HepG2 (cell line): Measurements from ENCODE around the gene CROCC. TPM values are rescaled to one million over a fixed set of nuclear protein-coding genes. Genes with fewer than 3 reads are reported as not detected.
A peak's percentile ranks its signal among the peaks of the same experiment; 100 is the strongest.

ENCODE experiments used
- ATAC-seq: fragments of 200-7000 bp; cut with Tn5 transposase; 3 replicates; pipeline ENCODE4 v1.9.1; 2020; ENCODE audit warnings: mild to moderate bottlenecking, moderate library complexity
- BruUV-seq: library from RNA; stranded (reverse); fragments of 400-500 nt; replicated peaks from 2 replicates; lab custom pipeline; 2021; lab: Mats Ljungman, UMichigan
- CTCF ChIA-PET: fragments of 300-600 bp; formaldehyde crosslinking; extraction: SDS; loops from one replicate; lab custom pipeline; 2021; ENCODE audit warnings: low total read pairs, inconsistent platforms, low intra/inter-chr PET ratio; lab: Yijun Ruan, JAX
- POLR2A ChIA-PET: fragments of 350-600 bp; sonication (Branson Sonifier 250); formaldehyde crosslinking; loops from one replicate; lab custom pipeline; 2020; ENCODE audit warnings: antibody characterized with exemption, inconsistent platforms; lab: Yijun Ruan, JAX
- DNase-seq: peaks from one replicate; pipeline ENCODE4 v3.0.0-alpha.2; 2015; ENCODE audit warnings: low spot score
- FAIRE-seq: peaks from 3 replicates; lab custom pipeline; 2011; peaks lifted over from hg19 to GRCh38; lab: Jason Lieb, UNC
- H2AFZ ChIP-seq: one replicate; pipeline ENCODE4 v1.6.1; 2011; ENCODE audit warnings: low read length, inconsistent platforms
- H3K27ac ChIP-seq: fragments of 300-600 bp; 3 replicates; pipeline ENCODE4 v1.8.0; 2011; ENCODE audit warnings: mixed run types, mild to moderate bottlenecking, mixed read lengths, low read length, inconsistent platforms; ENCODE audit not compliant: insufficient read depth; ENCODE audit errors: extremely low read length
- H3K27me3 ChIP-seq, 2 experiments: fragments of 200-600 bp in 1 of 2; 2 replicates in 1 of 2; 3 replicates in 1 of 2; pipeline versions ENCODE4 v1.6.0 to v1.8.0; 2011; ENCODE audit warnings: low read length in 2 of 2, mild to moderate bottlenecking in 2 of 2, moderate library complexity in 2 of 2, inconsistent platforms in 1 of 2; ENCODE audit not compliant: insufficient read depth in 2 of 2, control insufficient read depth in 1 of 2
- H3K36me3 ChIP-seq, 2 experiments: fragments of 200-600 bp in 1 of 2; replicated peaks in 1 of 2; 2 replicates in 1 of 2; 3 replicates in 1 of 2; pipeline versions ENCODE4 v1.5.1 to v1.8.0; 2011; ENCODE audit warnings: low read length in 2 of 2, inconsistent platforms in 1 of 2; ENCODE audit not compliant: insufficient read depth in 2 of 2, control insufficient read depth in 1 of 2
- H3K4me1 ChIP-seq: 2 replicates; pipeline ENCODE4 v1.5.1; 2012; ENCODE audit warnings: low read length, inconsistent platforms; ENCODE audit not compliant: insufficient read depth
- H3K4me2 ChIP-seq: 2 replicates; pipeline ENCODE4 v1.6.0; 2011; ENCODE audit warnings: low read depth, low read length, inconsistent platforms
- H3K4me3 ChIP-seq, 3 experiments: fragments of 200-600 bp in 1 of 3; sonication (generic), shearing (Covaris generic) in 1 of 3; replicated peaks in 1 of 3; 2 replicates each; pipeline ENCODE4 v1.5.1; 2011 to 2016; ENCODE audit warnings: low read length in 3 of 3, inconsistent platforms in 2 of 3, low read depth in 2 of 3, mild to moderate bottlenecking in 2 of 3, control low read depth in 1 of 3, mixed read lengths in 1 of 3; ENCODE audit not compliant: insufficient read depth in 1 of 3
- H3K79me2 ChIP-seq: one replicate; pipeline ENCODE4 v1.6.1; 2011; ENCODE audit warnings: low read length, inconsistent platforms; ENCODE audit not compliant: insufficient read depth
- H3K9ac ChIP-seq: 2 replicates; pipeline ENCODE4 v1.6.0; 2011; ENCODE audit warnings: mild to moderate bottlenecking, low read depth, low read length, inconsistent platforms; ENCODE audit not compliant: insufficient read depth
- H3K9me3 ChIP-seq: 2 replicates; pipeline ENCODE4 v1.5.1; 2012; ENCODE audit warnings: mild to moderate bottlenecking, low read length
- H4K20me1 ChIP-seq: 2 replicates; pipeline ENCODE4 v1.6.0; 2011; ENCODE audit warnings: inconsistent platforms, mild to moderate bottlenecking, low read length, moderate library complexity; ENCODE audit not compliant: insufficient read depth
- AGO1 ChIP-seq: fragments of 200-400 bp; formaldehyde crosslinking; IDR thresholded peaks from 2 replicates; pipeline ENCODE4 v1.6.1; 2017; ENCODE audit warnings: mild to moderate bottlenecking, low read depth, low read length, moderate library complexity; ENCODE audit not compliant: poor library complexity, severe bottlenecking
- CCDC6 ChIP-seq: sonication (generic); formaldehyde crosslinking; IDR thresholded peaks from 2 replicates; pipeline ENCODE4 v1.8.1; 2022; ENCODE audit warnings: mild to moderate bottlenecking, missing genetic modification reagents, moderate library complexity
- FOXM1 ChIP-seq: sonication (generic); formaldehyde crosslinking; IDR thresholded peaks from 2 replicates; pipeline ENCODE4 v1.5.0; 2020; ENCODE audit warnings: missing genetic modification reagents
- HCFC1 ChIP-seq: fragments of 150-350 bp; IDR thresholded peaks from 2 replicates; pipeline ENCODE4 v1.6.1; 2014; ENCODE audit warnings: low read depth, low read length
- HDAC2 ChIP-seq: sonication (generic); formaldehyde crosslinking; IDR thresholded peaks from 2 replicates; pipeline ENCODE4 v1.4.0; 2020; ENCODE audit warnings: missing genetic modification reagents
- KAT8 ChIP-seq: IDR thresholded peaks from 2 replicates; pipeline ENCODE4 v1.6.1; 2016; ENCODE audit warnings: missing genetic modification reagents, missing compliant biosample characterization
- KDM3A ChIP-seq: IDR thresholded peaks from 2 replicates; pipeline ENCODE4 v1.6.1; 2018; ENCODE audit warnings: low read depth, missing compliant biosample characterization
- MYNN ChIP-seq: sonication (generic); formaldehyde crosslinking; IDR thresholded peaks from 2 replicates; pipeline ENCODE4 v1.4.0; 2020; ENCODE audit warnings: mild to moderate bottlenecking, low read depth, missing genetic modification reagents
- NFIC ChIP-seq: IDR thresholded peaks from 2 replicates; pipeline ENCODE4 v1.6.1; 2012; ENCODE audit warnings: mild to moderate bottlenecking, low read length, inconsistent platforms
- PCBP2 ChIP-seq: fragments of 200-400 bp; formaldehyde crosslinking; optimal IDR thresholded peaks from 2 replicates; pipeline ENCODE3; 2018; ENCODE audit warnings: low read length, low read depth; ENCODE audit not compliant: poor library complexity, severe bottlenecking
- SMC3 ChIP-seq: IDR thresholded peaks from 2 replicates; pipeline ENCODE4 v1.6.1; 2011; ENCODE audit warnings: low read length, improper control_type of control experiment
- TGIF2 ChIP-seq: IDR thresholded peaks from 2 replicates; pipeline ENCODE4 v1.6.1; 2016; ENCODE audit warnings: control low read depth, missing compliant biosample characterization
- ZBTB34 ChIP-seq: sonication (generic); formaldehyde crosslinking; IDR thresholded peaks from 2 replicates; pipeline ENCODE4 v1.8.0; 2022; ENCODE audit warnings: mild to moderate bottlenecking, missing genetic modification reagents
- ZBTB37 ChIP-seq: sonication (generic); formaldehyde crosslinking; IDR thresholded peaks from 2 replicates; pipeline ENCODE4 v1.4.0; 2020; ENCODE audit warnings: mild to moderate bottlenecking, missing genetic modification reagents
- ZNF234 ChIP-seq: sonication (generic); formaldehyde crosslinking; conservative IDR thresholded peaks from 2 replicates; pipeline ENCODE4 v1.5.1; 2020; ENCODE audit warnings: mild to moderate bottlenecking, missing genetic modification reagents
- ZNF263 ChIP-seq: sonication (generic); formaldehyde crosslinking; IDR thresholded peaks from 2 replicates; pipeline ENCODE4 v1.4.0; 2020; ENCODE audit warnings: missing genetic modification reagents
- ZNF350 ChIP-seq: sonication (generic); formaldehyde crosslinking; IDR thresholded peaks from 2 replicates; pipeline ENCODE4 v1.4.0; 2020; ENCODE audit warnings: mild to moderate bottlenecking, low read depth, missing genetic modification reagents, borderline replicate concordance
- ZNF383 ChIP-seq: sonication (generic); formaldehyde crosslinking; IDR thresholded peaks from 2 replicates; pipeline ENCODE4 v1.4.0; 2020; ENCODE audit warnings: missing genetic modification reagents, mild to moderate bottlenecking, borderline replicate concordance
- ZNF484 ChIP-seq: sonication (generic); formaldehyde crosslinking; IDR thresholded peaks from 2 replicates; pipeline ENCODE4 v1.5.1; 2020; ENCODE audit warnings: mild to moderate bottlenecking, low read depth, missing genetic modification reagents, borderline replicate concordance
- ZNF501 ChIP-seq: sonication (generic); formaldehyde crosslinking; IDR thresholded peaks from 2 replicates; pipeline ENCODE4 v1.5.1; 2020; ENCODE audit warnings: mild to moderate bottlenecking, moderate library complexity, missing genetic modification reagents
- ZNF503 ChIP-seq: sonication (generic); formaldehyde crosslinking; IDR thresholded peaks from 2 replicates; pipeline ENCODE4 v1.4.0; 2020; ENCODE audit warnings: missing genetic modification reagents
- ZNF749 ChIP-seq: sonication (generic); formaldehyde crosslinking; IDR thresholded peaks from 2 replicates; pipeline ENCODE4 v1.8.0; 2022; ENCODE audit warnings: mild to moderate bottlenecking, missing genetic modification reagents, moderate library complexity, borderline replicate concordance
- WGBS: methylation state at CpG from one replicate; pipeline ENCODE4 v1.1.6; 2017; ENCODE audit warnings: low lambda C conversion rate; 5-methylcytosine and 5-hydroxymethylcytosine counted together
- in situ Hi-C: cut with HindIII; loops from 2 replicates; pipeline ENCODE4 v1.10.0; 2017; ENCODE audit warnings: low pct_unique_long_range_greater_than_20kb; ENCODE audit not compliant: extremely low pct_ligation_motif_present
- intact Hi-C: fragments of 100-400 bp; cut with micrococcal nuclease; formaldehyde crosslinking; loops from one replicate; pipeline ENCODE4 v1.10.0; 2022; ENCODE audit not compliant: unreplicated experiment
- polyA plus RNA-seq, 8 experiments: library from polyadenylated mRNA; depleted of rRNA in 3 of 8; stranded (reverse) in 7 of 8; unstranded in 1 of 8; fragments of >200 nt; fragmentation: Illumina TruSeq in 4 of 8; extraction: Trizol in 4 of 8; gene quantifications; 2 replicates each; pipeline versions ENCODE4 v1.2.1 to v1.2.3, GENCODE V29; 2011 to 2016; ENCODE audit warnings: low read depth in 4 of 8, missing spikeins in 1 of 8, mixed read lengths in 1 of 8; ENCODE audit not compliant: insufficient read depth in 1 of 8
- total RNA-seq, 5 experiments: library from RNA; depleted of rRNA; stranded (reverse); fragments of >200 nt; fragmentation: Illumina TruSeq; extraction: Trizol; gene quantifications; 2 replicates each; pipeline ENCODE4 v1.2.3, GENCODE V29; 2016; ENCODE audit warnings: low read depth in 1 of 5

The CROCC gene
- total and polyA plus RNA-seq, 2 of the 13 experiments (the other 11 are each of a cell fraction or from before 2014, with no cell fraction given), result 7.8 to 15.5 TPM

- Histone ChIP-seq H3K27ac (peak overlapping the region; percentile 16), H4K20me1 (no peaks in the 10 kb centered on the region), H3K9ac (peak overlapping the region; percentile 66), H2AFZ (peak overlapping the region; percentile 3), H3K27me3 (no peaks in the 10 kb centered on the region), H3K4me2 (peak overlapping the region; percentile 93), H3K4me1 (peaks cover 39% of the 10 kb centered on the region), H3K9me3 (no peaks in the 10 kb centered on the region), H3K79me2 (no peaks in the 10 kb centered on the region), H3K4me3 (peak overlapping the region; percentile 54 to 84 (median 59); a peak in 5 of 6 replicates), H3K36me3 (no peaks in the 10 kb centered on the region)
- ATAC-seq, result no peak
- no peak for DNase-seq
- FAIRE-seq, result no peak
- in situ Hi-C loops (no loop called here), intact Hi-C loops (no loop called here)
- 36% methylated on average over 25 of the region's 36 CpGs for WGBS
- ChIA-PET POLR2A (interaction anchor here (1.0 kb wide), 1 partner anchor 206 kb away, joined by 3 read pairs; no protein-coding TSS in a partner anchor), CTCF (no interaction called here)
- no TSS peak for BruUV-seq
- TF ChIP-seq ZNF484, result no peak
- peak; percentile 73 for TF ChIP-seq ZNF501
- TF ChIP-seq ZNF234 (CRISPR knock-in tag), result no peak
- no peak for TF ChIP-seq PCBP2
- TF ChIP-seq ZNF749, result no peak
- TF ChIP-seq CCDC6 (CRISPR knock-in tag), result 0 out of 2 replicates have a peak, but pooled peaks have one; percentile 37
- TF ChIP-seq ZNF350, result no peak
- no peak for TF ChIP-seq ZNF383 (CRISPR knock-in tag)
- no peak for TF ChIP-seq AGO1
- TF ChIP-seq ZNF263 (CRISPR knock-in tag), result no peak
- TF ChIP-seq ZBTB34, result no peak
- TF ChIP-seq TGIF2 (CRISPR knock-in tag), result no peak
- no peak for TF ChIP-seq KDM3A (CRISPR knock-in tag)
- TF ChIP-seq MYNN (CRISPR knock-in tag), result no peak
- TF ChIP-seq KAT8 (CRISPR knock-in tag), result no peak
- TF ChIP-seq ZNF503 (CRISPR knock-in tag), result no peak
- no peak for TF ChIP-seq ZBTB37 (CRISPR knock-in tag)
- TF ChIP-seq FOXM1, result no peak
- no peak for TF ChIP-seq NFIC
- TF ChIP-seq HCFC1, result no peak
- no peak for TF ChIP-seq SMC3
- no peak for TF ChIP-seq HDAC2 (CRISPR knock-in tag)
These were observed 8.4 kb upstream of the CROCC start for GRCh38 chr1:16913181-16913832.
